ENCODE results near the gene SRGAP1. TPM values are rescaled to one million over a fixed set of nuclear protein-coding genes. Genes with fewer than 3 reads are reported as not detected.

Gene SRGAP1
- total RNA-seq, 1 donor from 2014 or later: 14.8 TPM

- Mint-ChIP-seq H3K27ac (ENCODE audit: unreplicated experiment) (no peak overlapping the region), H3K4me1 (peaks cover 29% of the 10 kb centered on the region), H3K9me3 (no peaks in the 10 kb centered on the region), H3K27me3 (ENCODE audit: low read depth) (no peaks in the 10 kb centered on the region), H3K4me3 (no peak overlapping the region), H3K36me3 (ENCODE audit: low read depth) (no peaks in the 10 kb centered on the region)
- TF ChIP-seq, protein P1, sequence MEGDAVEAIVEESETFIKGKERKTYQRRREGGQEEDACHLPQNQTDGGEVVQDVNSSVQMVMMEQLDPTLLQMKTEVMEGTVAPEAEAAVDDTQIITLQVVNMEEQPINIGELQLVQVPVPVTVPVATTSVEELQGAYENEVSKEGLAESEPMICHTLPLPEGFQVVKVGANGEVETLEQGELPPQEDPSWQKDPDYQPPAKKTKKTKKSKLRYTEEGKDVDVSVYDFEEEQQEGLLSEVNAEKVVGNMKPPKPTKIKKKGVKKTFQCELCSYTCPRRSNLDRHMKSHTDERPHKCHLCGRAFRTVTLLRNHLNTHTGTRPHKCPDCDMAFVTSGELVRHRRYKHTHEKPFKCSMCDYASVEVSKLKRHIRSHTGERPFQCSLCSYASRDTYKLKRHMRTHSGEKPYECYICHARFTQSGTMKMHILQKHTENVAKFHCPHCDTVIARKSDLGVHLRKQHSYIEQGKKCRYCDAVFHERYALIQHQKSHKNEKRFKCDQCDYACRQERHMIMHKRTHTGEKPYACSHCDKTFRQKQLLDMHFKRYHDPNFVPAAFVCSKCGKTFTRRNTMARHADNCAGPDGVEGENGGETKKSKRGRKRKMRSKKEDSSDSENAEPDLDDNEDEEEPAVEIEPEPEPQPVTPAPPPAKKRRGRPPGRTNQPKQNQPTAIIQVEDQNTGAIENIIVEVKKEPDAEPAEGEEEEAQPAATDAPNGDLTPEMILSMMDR (conservative IDR thresholded peaks at IDR 0.05): no peak
- DNase-seq (ENCODE audit: low read depth, low spot score): no peak
Measured at GRCh38 chr12:63897931-63898330, 53.4 kb downstream of the SRGAP1 start.

- Mint-ChIP-seq H3K27me3 (ENCODE audit: low read depth) (no peaks in the 10 kb centered on the region), H3K4me3 (no peak overlapping the region), H3K36me3 (ENCODE audit: low read depth) (no peaks in the 10 kb centered on the region), H3K9me3 (no peaks in the 10 kb centered on the region), H3K27ac (ENCODE audit: unreplicated experiment) (no peak overlapping the region), H3K4me1 (peaks cover 23% of the 10 kb centered on the region)
- no peak for DNase-seq (ENCODE audit: low read depth, low spot score)
- TF ChIP-seq, protein P1 (conservative IDR thresholded peaks at IDR 0.05): no peak
Measured at GRCh38 chr12:63898764-63899337, 54.4 kb downstream of the SRGAP1 start.

- H3K27me3 Mint-ChIP-seq (ENCODE audit: low read depth): no peaks in the 10 kb centered on the region
- no peak overlapping the region for H3K27ac Mint-ChIP-seq (ENCODE audit: unreplicated experiment)
- H3K36me3 Mint-ChIP-seq (ENCODE audit: low read depth): no peaks in the 10 kb centered on the region
- peaks cover 19% of the 10 kb centered on the region for H3K4me1 Mint-ChIP-seq
- TF ChIP-seq, protein P1 (conservative IDR thresholded peaks at IDR 0.05): no peak
- no peaks in the 10 kb centered on the region for H3K9me3 Mint-ChIP-seq
- H3K4me3 Mint-ChIP-seq: no peak overlapping the region
- DNase-seq (ENCODE audit: low read depth, low spot score): no peak
Measured at GRCh38 chr12:63899396-63899795, 54.9 kb downstream of the SRGAP1 start.

DNA sequence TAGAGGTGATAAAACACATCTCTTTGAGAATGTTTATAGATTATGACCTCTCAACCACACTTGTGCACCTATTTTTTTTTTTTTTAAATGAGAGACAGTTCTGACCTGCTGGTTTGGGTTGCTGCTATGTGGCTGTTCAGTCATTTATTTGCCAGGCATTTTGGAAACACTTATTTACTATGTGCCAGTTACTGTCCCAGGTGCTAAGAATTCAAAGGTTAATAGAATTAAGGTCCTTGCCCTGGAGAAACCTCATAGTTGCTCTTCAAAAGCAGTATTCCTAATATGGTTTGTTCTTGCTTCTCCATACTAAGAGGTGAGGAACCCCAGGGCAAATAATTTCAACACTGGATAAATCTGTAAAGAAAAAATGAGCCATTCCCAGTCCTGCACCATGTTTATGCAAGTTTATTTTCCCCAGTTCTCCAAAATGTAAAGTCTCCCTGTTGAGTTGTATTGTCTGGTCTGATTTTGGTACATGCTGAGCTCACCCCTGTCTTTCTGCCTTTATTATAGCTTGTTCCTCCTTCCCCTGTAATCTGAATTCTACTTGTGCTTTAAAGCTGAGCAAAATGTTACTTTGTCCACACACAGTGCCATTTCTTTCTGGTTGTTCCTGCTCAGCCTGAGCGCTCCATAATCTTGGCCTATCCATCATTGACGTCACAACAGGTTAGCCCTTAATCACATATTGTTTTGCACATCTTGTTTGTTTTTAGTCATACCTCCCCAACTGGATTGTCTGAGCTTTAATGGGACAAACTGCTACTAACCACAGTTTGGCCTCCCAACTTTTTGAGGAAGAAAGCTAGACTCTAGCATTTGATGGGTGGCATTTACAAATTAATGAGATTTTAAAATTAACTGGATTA, 56.7 kb downstream of the SRGAP1 start:
- peaks cover 6% of the 10 kb centered on the region for H3K9me3 Mint-ChIP-seq
- no peak overlapping the region for H3K27ac Mint-ChIP-seq (ENCODE audit: unreplicated experiment)
- H3K4me3 Mint-ChIP-seq: no peak overlapping the region
- no peaks in the 10 kb centered on the region for H3K27me3 Mint-ChIP-seq (ENCODE audit: low read depth)
- TF ChIP-seq, protein P1 (conservative IDR thresholded peaks at IDR 0.05): no peak
- peaks cover 30% of the 10 kb centered on the region for H3K4me1 Mint-ChIP-seq
- no peak for DNase-seq (ENCODE audit: low read depth, low spot score)
- H3K36me3 Mint-ChIP-seq (ENCODE audit: low read depth): no peaks in the 10 kb centered on the region

DNA sequence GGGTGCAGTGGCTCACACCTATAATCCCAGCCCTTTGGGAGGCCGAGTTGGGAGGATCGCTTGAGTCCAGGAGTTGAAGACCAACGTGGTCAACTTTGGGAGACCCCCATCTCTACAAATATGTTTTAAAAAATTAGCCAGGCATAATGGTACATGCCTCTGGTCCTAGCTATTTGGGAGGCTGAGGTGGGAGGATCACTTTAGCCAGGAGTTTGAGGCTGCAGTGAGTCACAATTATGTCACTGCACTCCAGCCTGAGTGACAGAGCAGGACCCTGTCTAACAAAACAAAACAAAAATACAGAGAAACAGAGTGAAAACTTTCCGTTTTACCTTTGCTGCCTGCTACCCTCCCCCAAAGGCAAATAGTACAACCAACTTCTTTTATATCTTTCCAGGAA, 60.2 kb downstream of the SRGAP1 start:
- DNase-seq (ENCODE audit: low read depth, low spot score): no peak
- Mint-ChIP-seq H3K27me3 (ENCODE audit: low read depth) (no peaks in the 10 kb centered on the region), H3K9me3 (peaks cover 8% of the 10 kb centered on the region), H3K27ac (ENCODE audit: unreplicated experiment) (no peak overlapping the region), H3K4me1 (peaks cover 29% of the 10 kb centered on the region), H3K4me3 (no peak overlapping the region), H3K36me3 (ENCODE audit: low read depth) (peaks cover 5% of the 10 kb centered on the region)
- TF ChIP-seq, protein P1 (conservative IDR thresholded peaks at IDR 0.05): no peak
